AG09319 (cell line): ENCODE results near the gene MBD5.

ENCODE experiments used
- DNase-seq: peaks from one replicate; pipeline ENCODE4 v3.0.0-alpha.2; 2010; ENCODE audit warnings: low read depth; ENCODE audit errors: extremely low read depth
- CTCF ChIP-seq: IDR thresholded peaks from 2 replicates; pipeline ENCODE4 v1.5.1; 2011; ENCODE audit warnings: low read depth, mild to moderate bottlenecking, inconsistent platforms, low read length, moderate library complexity

Gene MBD5

GRCh38 chr2:148207111-148207510 lies 186.2 kb downstream of the MBD5 start:
- no peak for DNase-seq
- TF ChIP-seq CTCF, result no peak

GRCh38 chr2:148209603-148210002 lies 188.7 kb downstream of the MBD5 start:
- no peak for DNase-seq
- TF ChIP-seq CTCF, result no peak

GRCh38 chr2:148218326-148219075 lies 197.6 kb downstream of the MBD5 start:
- DNase-seq, result no peak
- TF ChIP-seq CTCF, result no peak

- DNase-seq, result no peak
- TF ChIP-seq CTCF, result no peak
These were observed 200.3 kb downstream of the MBD5 start for GRCh38 chr2:148221166-148221565.

GRCh38 chr2:148221926-148222325 lies 201.0 kb downstream of the MBD5 start:
- DNase-seq, result no peak
- no peak for TF ChIP-seq CTCF

- no peak for TF ChIP-seq CTCF
- no peak for DNase-seq
These were observed 211.0 kb downstream of the MBD5 start for GRCh38 chr2:148231858-148232257.

- no peak for TF ChIP-seq CTCF
- DNase-seq, result no peak
These were observed 213.3 kb downstream of the MBD5 start for GRCh38 chr2:148234143-148234542.
